Measurements from ENCODE around the gene SLC25A29. TPM values are rescaled to one million over a fixed set of nuclear protein-coding genes. Genes with fewer than 3 reads are reported as not detected.

SLC25A29 gene
- polyA plus RNA-seq, 2 of the 4 experiments (the other 2 are of a cell fraction), result 6.3 to 15.1 TPM

- 91% methylated on average over 3 of the region's 3 CpGs for WGBS (ENCODE audit: missing lambda C conversion rate)
- FAIRE-seq (no peak), DNase-seq (ENCODE audit: low read depth in 1 of 2, low spot score in 1 of 2) (no peak), ATAC-seq (no peak)
- no peaks in the 10 kb centered on the region for H3K9me3 ChIP-seq
- ChIA-PET POLR2A (interaction anchor here (0.6 kb wide), 1 partner anchor 29 kb away, joined by 5 read pairs; no protein-coding TSS in a partner anchor), CTCF (interaction anchor here (0.7 to 2.8 kb wide), 7 partner anchors 9 to 278 kb away, joined by 3 to 12 read pairs (median 4); no protein-coding TSS in a partner anchor)
- H3K4me3 ChIP-seq, result no peak overlapping the region
- TF ChIP-seq MAX (IDR thresholded peaks at IDR 0.05) (no peak), SREBF2 (IDR thresholded peaks at IDR 0.05) (no peak), ATOH8 (CRISPR knock-in tag; IDR thresholded peaks at IDR 0.05; ENCODE audit: low read depth) (no peak), HOXA7 (CRISPR knock-in tag; IDR thresholded peaks at IDR 0.05) (no peak), RNF2 (IDR thresholded peaks at IDR 0.05; ENCODE audit: borderline replicate concordance, low read depth) (no peak)
- H3K4me1 ChIP-seq, result no peaks in the 10 kb centered on the region
- H3K27ac ChIP-seq, result no peak overlapping the region
- no peak overlapping the region for H3K4me2 ChIP-seq
Observed at GRCh38 chr14:100261621-100262020, 44.6 kb downstream of the SLC25A29 start.

- DNase-seq (ENCODE audit: low read depth in 1 of 2, low spot score in 1 of 2) (no peak), ATAC-seq (no peak), FAIRE-seq (no peak)
- ChIA-PET CTCF (interaction anchor here (1.8 to 3.5 kb wide), 3 partner anchors 10 to 29 kb away, joined by 5 to 21 read pairs (median 16); no protein-coding TSS in a partner anchor), POLR2A (no interaction called here)
- 93% methylated on average over 3 of the region's 3 CpGs for WGBS (ENCODE audit: missing lambda C conversion rate)
- no peak overlapping the region for H3K4me2 ChIP-seq
- H3K9me3 ChIP-seq, result no peaks in the 10 kb centered on the region
- TF ChIP-seq ATOH8 (CRISPR knock-in tag; IDR thresholded peaks at IDR 0.05; ENCODE audit: low read depth), result no peak
- no peak for TF ChIP-seq HMGXB4 (CRISPR knock-in tag; IDR thresholded peaks at IDR 0.05; ENCODE audit: borderline replicate concordance)
- no peak for TF ChIP-seq SREBF2 (IDR thresholded peaks at IDR 0.05)
- TF ChIP-seq FOSB (CRISPR knock-in tag; IDR thresholded peaks at IDR 0.05), result no peak
- TF ChIP-seq NPAS2 (CRISPR knock-in tag; IDR thresholded peaks at IDR 0.05; ENCODE audit: borderline replicate concordance), result no peak
- no peak for TF ChIP-seq JUNB (IDR thresholded peaks at IDR 0.05)
- TF ChIP-seq ZSCAN20 (CRISPR knock-in tag; IDR thresholded peaks at IDR 0.05), result no peak
- no peak for TF ChIP-seq KDM5A (IDR thresholded peaks at IDR 0.05)
- no peak for TF ChIP-seq SMC3 (IDR thresholded peaks at IDR 0.05)
- TF ChIP-seq PBX3 (IDR thresholded peaks at IDR 0.05), result no peak
- no peak for TF ChIP-seq TFCP2L1 (CRISPR knock-in tag; IDR thresholded peaks at IDR 0.05)
- no peak for TF ChIP-seq FOSL2 (IDR thresholded peaks at IDR 0.05)
- TF ChIP-seq FOSL2 (CRISPR knock-in tag; IDR thresholded peaks at IDR 0.05), result no peak
- no peak for TF ChIP-seq CBX8 (IDR thresholded peaks at IDR 0.05)
- H3K4me3 ChIP-seq, result no peak overlapping the region
- no peak overlapping the region for H3K27ac ChIP-seq
- H3K4me1 ChIP-seq, result no peaks in the 10 kb centered on the region
Observed at GRCh38 chr14:100256339-100256895, 49.8 kb downstream of the SLC25A29 start.

GRCh38 chr14:100252684-100253083 is 53.6 kb downstream of the SLC25A29 start:
- ATAC-seq (no peak), FAIRE-seq (no peak), DNase-seq (ENCODE audit: low read depth in 1 of 2, low spot score in 1 of 2) (no peak)
- H3K4me2 ChIP-seq, result no peak overlapping the region
- POLR2A ChIA-PET, result no interaction called here
- TF ChIP-seq SREBF2 (IDR thresholded peaks at IDR 0.05) (no peak), JUNB (IDR thresholded peaks at IDR 0.05) (no peak), EHF (CRISPR knock-in tag; IDR thresholded peaks at IDR 0.05) (no peak), EHMT2 (IDR thresholded peaks at IDR 0.05; ENCODE audit: low read depth) (no peak), CBX2 (IDR thresholded peaks at IDR 0.05; ENCODE audit: borderline replicate concordance, low read depth) (no peak), MYC (IDR thresholded peaks at IDR 0.05; ENCODE audit: borderline replicate concordance, low read length) (no peak), RCOR1 (IDR thresholded peaks at IDR 0.05; ENCODE audit: low read depth, low read length) (no peak), ELK1 (IDR thresholded peaks at IDR 0.05; ENCODE audit: low read depth, low read length) (no peak), HDAC2 (IDR thresholded peaks at IDR 0.05) (no peak), NFE2L2 (conservative IDR thresholded peaks at IDR 0.05; ENCODE audit: low read length) (no peak), NPAS2 (CRISPR knock-in tag; IDR thresholded peaks at IDR 0.05; ENCODE audit: borderline replicate concordance) (no peak), NR3C1 (IDR thresholded peaks at IDR 0.05) (no peak)
- no peak overlapping the region for H3K27ac ChIP-seq
- H3K9me3 ChIP-seq, result no peaks in the 10 kb centered on the region
- peaks cover 4% of the 10 kb centered on the region; the same call in 1 of the 3 replicates for H3K4me1 ChIP-seq
- CTCF ChIA-PET, result no interaction called here
- no peak overlapping the region for H3K4me3 ChIP-seq

Data from A549 (cell line).